ENCODE measurements around the gene KLHL3. TPM values are rescaled to one million over a fixed set of nuclear protein-coding genes. Genes with fewer than 3 reads are reported as not detected.

KLHL3 gene
- total RNA-seq, 2 donors from 2014 or later, result 11.4 to 11.5 TPM

DNA sequence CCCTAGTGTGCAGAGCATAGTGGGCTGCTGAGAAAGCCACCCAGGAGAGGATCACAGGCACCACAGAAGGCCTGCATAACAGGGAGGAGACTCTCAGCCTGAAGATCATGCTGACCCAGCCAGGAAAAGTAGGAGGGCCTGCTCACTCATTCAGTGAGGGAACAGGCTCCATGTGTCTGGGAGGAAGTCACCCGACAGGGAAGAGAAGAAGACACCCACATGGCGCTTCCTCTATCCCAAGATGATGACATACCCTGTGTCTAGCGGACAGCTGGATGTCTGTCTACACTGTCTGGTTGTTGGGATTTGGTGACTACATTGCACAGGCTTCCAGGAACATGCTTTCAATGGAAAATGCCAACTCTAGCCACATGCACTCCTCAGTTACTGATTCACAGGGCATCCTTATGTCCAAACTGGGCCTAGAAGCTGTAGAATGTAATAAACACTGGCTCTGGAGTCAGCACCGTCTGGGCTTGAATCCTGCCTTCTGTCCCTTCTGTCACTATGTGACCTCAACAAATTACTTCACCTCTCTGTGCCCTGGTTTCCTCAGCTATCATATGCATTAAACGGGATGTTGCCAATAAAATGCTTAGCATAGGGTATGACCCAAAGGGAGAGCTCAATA is 47.6 kb downstream of the KLHL3 start:
- intact Hi-C loops (cut with DNase I), result loop anchor here in 1 of 2 donors (2.0 kb wide), 1 partner anchor 38 kb away; no protein-coding TSS in a partner anchor
- no peak for DNase-seq (ENCODE audit: low spot score)

- intact Hi-C loops (cut with DNase I), result no loop called here
- no peak for DNase-seq (ENCODE audit: low spot score)
Observed at GRCh38 chr5:137684761-137685160, 51.1 kb downstream of the KLHL3 start.

DNA sequence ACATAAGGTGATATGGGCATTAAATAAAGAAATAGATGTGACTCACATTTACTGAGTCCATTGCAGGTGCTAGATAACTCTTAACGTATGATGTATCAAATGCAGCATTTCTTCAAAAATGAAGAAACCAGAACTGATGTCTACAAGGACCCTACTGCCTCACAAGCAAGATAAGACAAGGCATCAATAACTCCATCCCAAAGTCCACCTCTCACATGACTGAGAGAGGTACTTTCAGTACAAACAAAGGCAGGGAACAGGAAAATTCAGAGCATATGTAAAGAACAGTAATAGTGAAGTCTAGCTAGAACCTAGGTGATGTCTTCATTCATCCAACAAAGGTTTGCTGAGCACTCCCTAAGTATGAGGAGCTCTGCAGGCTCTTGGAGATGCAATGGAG is 54.7 kb downstream of the KLHL3 start:
- intact Hi-C loops (cut with DNase I), result no loop called here
- no peak for DNase-seq (ENCODE audit: low spot score)

GRCh38 chr5:137679910-137680309 is 56.0 kb downstream of the KLHL3 start:
- intact Hi-C loops (cut with DNase I), result no loop called here
- no peak for DNase-seq (ENCODE audit: low spot score)

- no peak for DNase-seq (ENCODE audit: low spot score)
- intact Hi-C loops (cut with DNase I), result no loop called here
Observed at GRCh38 chr5:137679195-137679594, 56.7 kb downstream of the KLHL3 start.

DNA sequence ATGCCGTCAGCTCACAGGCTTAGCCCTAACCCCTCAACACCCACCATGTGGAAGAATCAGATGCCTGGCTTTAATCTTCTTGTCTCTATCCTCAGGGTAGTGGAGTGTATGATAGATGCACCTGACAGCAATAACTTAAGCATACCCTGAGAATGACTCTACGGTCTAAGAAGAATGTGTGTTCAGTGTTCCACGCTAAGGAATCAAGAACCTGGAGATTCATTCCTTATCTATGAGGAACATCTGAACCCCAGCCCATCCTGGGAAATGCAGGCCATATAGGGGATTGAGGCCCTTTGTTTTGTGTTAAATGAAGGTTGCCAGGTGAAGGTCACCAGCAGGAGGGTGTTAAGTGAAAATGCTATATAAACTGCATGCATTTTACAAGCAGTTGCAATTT is 63.0 kb downstream of the KLHL3 start:
- DNase-seq (ENCODE audit: low spot score), result no peak
- intact Hi-C loops (cut with DNase I), result no loop called here

DNA sequence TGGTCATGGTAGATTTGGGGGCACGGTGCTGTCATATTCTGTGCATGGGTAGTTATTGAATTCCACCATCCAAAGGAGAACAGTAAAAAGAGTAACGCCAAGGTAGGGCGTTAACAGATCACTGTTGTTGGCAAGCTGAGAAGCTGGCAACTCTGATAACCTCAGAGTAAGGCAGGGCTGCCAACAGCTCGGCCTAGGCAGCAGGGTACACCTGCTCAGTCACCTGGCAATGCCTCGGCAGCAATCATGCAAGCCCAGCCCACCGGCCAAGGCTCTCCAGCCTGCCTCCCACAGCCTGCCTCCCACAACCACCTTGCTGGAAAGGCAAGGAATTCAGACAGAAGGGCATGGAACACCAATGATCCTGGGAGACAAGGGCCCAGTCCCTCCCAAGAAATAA is 63.9 kb downstream of the KLHL3 start:
- DNase-seq (ENCODE audit: low spot score), result no peak
- intact Hi-C loops (cut with DNase I), result no loop called here

GRCh38 chr5:137669811-137670210 is 66.1 kb downstream of the KLHL3 start:
- intact Hi-C loops (cut with DNase I), result no loop called here
- DNase-seq (ENCODE audit: low spot score), result no peak

- no peak for DNase-seq (ENCODE audit: low spot score)
- intact Hi-C loops (cut with DNase I), result no loop called here
Observed at GRCh38 chr5:137668637-137669036, 67.3 kb downstream of the KLHL3 start.

GRCh38 chr5:137667341-137667740 is 68.5 kb downstream of the KLHL3 start:
- intact Hi-C loops (cut with DNase I), result no loop called here
- DNase-seq (ENCODE audit: low spot score), result no peak

- DNase-seq (ENCODE audit: low spot score), result no peak
- intact Hi-C loops (cut with DNase I), result no loop called here
Observed at GRCh38 chr5:137666901-137667300, 69.0 kb downstream of the KLHL3 start.

- intact Hi-C loops (cut with DNase I), result no loop called here
- no peak for DNase-seq (ENCODE audit: low spot score)
Observed at GRCh38 chr5:137666461-137666850, 69.4 kb downstream of the KLHL3 start.

- DNase-seq (ENCODE audit: low spot score), result no peak
- intact Hi-C loops (cut with DNase I), result no loop called here
Observed at GRCh38 chr5:137665678-137666460, 70.0 kb downstream of the KLHL3 start.

- DNase-seq (ENCODE audit: low spot score), result peak; percentile 84
Observed at GRCh38 chr5:137660349-137660817, 75.5 kb downstream of the KLHL3 start.

GRCh38 chr5:137659209-137659608 is 76.7 kb downstream of the KLHL3 start:
- intact Hi-C loops (cut with DNase I), result no loop called here
- DNase-seq (ENCODE audit: low spot score), result no peak

More at GRCh38 chr5:137660349-137660817, 75.5 kb downstream of the KLHL3 start:
- intact Hi-C loops (cut with DNase I), result loop anchor here (2.0 to 5.0 kb wide), 2 partner anchors 77 to 82 kb away; partner anchors contain the start of gene KLHL3 (in 1 of the 2)

GRCh38 chr5:137658324-137658723 is 77.6 kb downstream of the KLHL3 start:
- no peak for DNase-seq (ENCODE audit: low spot score)
- intact Hi-C loops (cut with DNase I), result no loop called here

- no peak for DNase-seq (ENCODE audit: low spot score)
- intact Hi-C loops (cut with DNase I), result no loop called here
Observed at GRCh38 chr5:137657073-137657472, 78.8 kb downstream of the KLHL3 start.

GRCh38 chr5:137656558-137656957 is 79.3 kb downstream of the KLHL3 start:
- intact Hi-C loops (cut with DNase I), result no loop called here

GRCh38 chr5:137651022-137651421 is 84.9 kb downstream of the KLHL3 start:
- intact Hi-C loops (cut with DNase I), result loop anchor here in 1 of 2 donors (2.0 kb wide), 1 partner anchor 38 kb away; no protein-coding TSS in a partner anchor
- DNase-seq (ENCODE audit: low spot score), result no peak

More at GRCh38 chr5:137656558-137656957, 79.3 kb downstream of the KLHL3 start:
- no peak for DNase-seq (ENCODE audit: low spot score)

DNA sequence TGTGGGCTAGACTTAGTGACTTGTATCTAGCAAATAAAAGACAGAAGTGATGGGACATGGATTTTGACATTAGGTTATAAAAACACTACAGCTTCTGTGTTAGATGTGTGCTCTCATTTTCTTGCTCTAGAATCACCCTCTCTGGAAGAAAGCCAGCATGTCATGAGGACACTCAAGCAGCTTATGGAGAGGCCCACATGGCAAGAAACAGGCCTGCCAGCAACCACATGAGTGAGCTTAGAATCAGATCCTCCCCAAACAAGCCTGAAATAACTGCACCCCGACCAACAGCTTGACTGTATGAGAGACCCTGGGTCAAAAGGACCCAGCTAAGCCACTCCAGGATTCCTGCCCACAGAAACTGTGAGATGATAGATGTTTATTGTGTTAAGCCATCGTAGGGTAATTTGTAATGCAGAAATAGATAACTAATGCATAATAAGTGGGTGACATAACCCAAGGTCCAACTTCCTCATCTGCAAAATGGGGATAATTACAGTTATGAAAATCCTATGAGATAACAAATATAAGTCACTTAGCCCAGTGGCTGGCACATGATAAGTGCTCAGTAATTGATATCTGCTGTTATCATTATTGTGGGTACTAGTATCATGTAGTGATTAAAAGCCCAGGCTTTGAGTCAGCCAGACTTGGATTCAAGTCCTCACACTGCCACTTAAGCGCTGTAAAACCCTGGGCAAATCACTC is 86.5 kb downstream of the KLHL3 start:
- no peak for DNase-seq (ENCODE audit: low spot score)
- intact Hi-C loops (cut with DNase I), result no loop called here

Data from posterior vena cava (tissue), 2 donors.